ENCODE data around the gene HP1BP3.
"Not testable (repeated sequence)": the region's sequence is repeated elsewhere in the genome, so short reads cannot be mapped to it uniquely, and the experiment has no call there.

HP1BP3 gene, protein sequence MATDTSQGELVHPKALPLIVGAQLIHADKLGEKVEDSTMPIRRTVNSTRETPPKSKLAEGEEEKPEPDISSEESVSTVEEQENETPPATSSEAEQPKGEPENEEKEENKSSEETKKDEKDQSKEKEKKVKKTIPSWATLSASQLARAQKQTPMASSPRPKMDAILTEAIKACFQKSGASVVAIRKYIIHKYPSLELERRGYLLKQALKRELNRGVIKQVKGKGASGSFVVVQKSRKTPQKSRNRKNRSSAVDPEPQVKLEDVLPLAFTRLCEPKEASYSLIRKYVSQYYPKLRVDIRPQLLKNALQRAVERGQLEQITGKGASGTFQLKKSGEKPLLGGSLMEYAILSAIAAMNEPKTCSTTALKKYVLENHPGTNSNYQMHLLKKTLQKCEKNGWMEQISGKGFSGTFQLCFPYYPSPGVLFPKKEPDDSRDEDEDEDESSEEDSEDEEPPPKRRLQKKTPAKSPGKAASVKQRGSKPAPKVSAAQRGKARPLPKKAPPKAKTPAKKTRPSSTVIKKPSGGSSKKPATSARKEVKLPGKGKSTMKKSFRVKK

GRCh38 chr1:20787029-20787839, at the start of gene HP1BP3:
TSS of gene HP1BP3 (minus strand) at chr1:20787307. CDS start at chr1:20780440, 6,867 bp downstream.
- DNase-seq, result peak in 50 of 56 donors; percentile 37 to 85 (median 70)

GRCh38 chr1:20836230-20836629, 49.1 kb upstream of the HP1BP3 start:
- no peak for DNase-seq

- DNase-seq, result no peak
Observed at GRCh38 chr1:20834780-20835179, 47.7 kb upstream of the HP1BP3 start.

GRCh38 chr1:20834192-20834591, 47.1 kb upstream of the HP1BP3 start:
- DNase-seq, result no peak

DNA sequence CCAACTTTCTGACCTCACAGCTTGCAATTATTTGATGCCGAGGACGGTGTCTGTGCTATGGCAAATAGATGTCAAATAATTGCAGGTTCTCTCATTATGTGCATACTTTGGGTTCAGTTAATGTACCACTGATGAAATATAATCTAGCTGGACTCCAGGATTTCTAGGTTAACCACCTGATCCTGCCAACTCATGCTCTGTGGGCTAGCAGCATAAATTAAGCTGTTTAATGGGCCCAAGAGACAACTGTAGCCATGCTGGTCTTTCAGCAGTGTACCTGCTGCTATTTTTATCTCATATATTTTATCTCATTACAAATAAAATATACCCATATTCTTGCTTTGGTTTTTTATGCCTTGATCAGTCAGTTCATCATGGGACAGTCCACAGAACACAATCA, 43.3 kb upstream of the HP1BP3 start:
- DNase-seq, result no peak

GRCh38 chr1:20829946-20830345, 42.8 kb upstream of the HP1BP3 start:
- DNase-seq, result no peak

GRCh38 chr1:20829531-20829930, 42.4 kb upstream of the HP1BP3 start:
- no peak for DNase-seq

GRCh38 chr1:20823845-20824244, 36.7 kb upstream of the HP1BP3 start:
- DNase-seq, result no peak

DNA sequence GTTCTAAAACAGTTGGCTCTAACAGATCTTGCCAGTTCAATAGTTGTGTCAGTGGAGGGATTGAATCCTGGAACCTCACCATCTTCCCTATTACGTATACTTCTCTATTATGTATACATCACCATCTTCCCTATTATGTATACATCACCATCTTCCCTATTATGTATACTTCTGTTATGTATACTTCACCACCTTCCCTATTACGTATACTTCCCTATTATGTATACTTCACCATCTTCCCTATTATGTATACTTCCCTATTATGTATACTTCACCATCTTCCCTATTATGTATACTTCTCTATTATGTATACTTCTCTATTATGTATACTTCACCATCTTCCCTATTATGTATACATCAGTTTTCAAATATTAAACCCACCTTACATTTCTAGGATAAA, 34.4 kb upstream of the HP1BP3 start:
- no peak for DNase-seq

GRCh38 chr1:20819818-20820217, 32.7 kb upstream of the HP1BP3 start:
- no peak for DNase-seq

DNA sequence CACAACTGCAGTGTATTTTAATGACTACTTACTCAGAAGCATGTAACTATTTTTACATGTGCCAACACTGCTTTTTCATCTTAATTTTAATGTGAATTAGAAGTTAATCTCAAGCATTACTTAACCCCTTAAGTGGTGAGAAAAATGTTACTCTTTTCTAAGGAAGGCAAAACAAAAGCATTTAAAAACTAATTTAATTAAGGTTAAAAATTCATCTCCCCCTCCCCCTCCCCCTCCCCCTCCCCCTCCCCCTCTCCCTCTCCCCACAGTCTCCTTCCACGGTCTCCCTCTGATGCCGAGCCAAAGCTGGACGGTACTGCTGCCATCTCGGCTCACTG, 27.4 kb upstream of the HP1BP3 start:
- no peak for DNase-seq

DNA sequence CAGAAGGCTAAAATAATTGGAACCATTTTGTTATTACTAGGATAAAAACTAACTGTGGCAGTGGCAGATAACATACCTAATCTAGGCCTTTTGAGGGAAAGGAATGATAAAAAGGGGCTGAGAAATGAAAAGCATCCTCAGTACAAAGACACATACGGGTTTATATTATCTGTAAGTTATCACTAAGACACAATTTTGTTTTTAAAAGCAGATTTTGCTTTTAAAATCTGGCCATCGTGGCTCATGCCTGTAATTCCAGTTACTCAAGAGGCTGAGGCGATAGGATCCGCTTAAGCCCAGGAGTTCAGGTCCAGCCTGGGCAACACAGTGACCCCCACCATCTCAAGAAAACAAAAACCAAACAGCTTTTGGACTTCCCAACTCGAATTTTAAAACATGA, 24.8 kb upstream of the HP1BP3 start:
- DNase-seq, result no peak

DNA sequence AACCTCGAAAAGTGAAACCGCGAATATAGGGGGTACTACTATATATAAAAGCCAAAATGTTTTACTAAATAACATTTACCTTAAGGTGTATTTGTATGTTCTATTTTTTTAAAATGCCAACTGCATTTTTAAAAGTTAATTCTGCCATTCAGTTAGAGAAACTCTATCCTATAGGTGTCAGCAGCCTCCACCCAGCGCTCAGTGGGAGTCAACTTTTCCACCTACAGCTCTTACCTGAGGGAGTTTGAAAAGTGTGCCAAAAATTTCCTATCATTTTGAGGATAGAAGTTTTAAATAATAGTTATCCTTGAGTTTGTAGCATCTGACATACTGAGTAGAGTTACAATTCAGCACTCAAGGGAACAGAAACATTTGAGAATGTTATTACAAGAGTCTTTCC, 6.1 kb upstream of the HP1BP3 start:
- DNase-seq, result no peak

DNA sequence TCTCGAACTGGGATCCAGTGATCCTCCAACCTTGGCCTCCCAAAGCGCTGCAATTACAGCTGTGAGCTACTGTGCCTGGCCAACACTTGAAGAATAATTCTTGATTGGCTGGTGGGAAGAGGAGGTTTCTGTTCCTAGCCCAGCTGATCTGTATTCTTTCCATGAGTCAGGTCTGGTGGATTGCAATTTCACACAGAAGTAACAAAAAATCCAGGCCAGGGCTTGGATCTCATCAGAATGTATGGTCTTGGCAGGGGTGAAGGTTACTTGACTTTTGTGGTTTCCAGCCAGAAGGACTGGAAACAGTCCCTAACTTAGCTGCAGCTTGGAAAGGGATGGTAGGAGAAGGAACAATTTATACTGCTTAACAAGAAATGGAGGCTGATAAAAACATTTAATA, 5.1 kb upstream of the HP1BP3 start:
- DNase-seq, result no peak

DNA sequence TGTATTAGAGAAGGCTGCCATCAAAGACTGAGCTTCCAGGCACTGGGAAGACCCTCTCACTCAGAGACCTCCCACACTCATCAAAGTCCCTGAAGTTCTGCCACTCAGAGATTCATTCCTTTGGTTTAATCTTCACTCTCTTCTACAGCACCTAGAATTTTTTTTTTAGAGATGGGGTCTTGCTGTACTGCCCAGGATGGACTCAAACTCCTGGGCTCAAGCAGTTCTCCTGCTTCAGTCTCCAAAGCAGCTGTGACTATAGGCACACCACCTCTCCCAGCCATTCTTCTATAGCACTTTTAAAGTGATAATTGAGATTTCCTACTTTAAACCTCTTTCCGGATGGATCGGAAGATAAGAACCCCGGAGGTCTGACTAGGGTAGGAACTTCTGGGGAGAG, 3.7 kb upstream of the HP1BP3 start:
- no peak for DNase-seq

DNA sequence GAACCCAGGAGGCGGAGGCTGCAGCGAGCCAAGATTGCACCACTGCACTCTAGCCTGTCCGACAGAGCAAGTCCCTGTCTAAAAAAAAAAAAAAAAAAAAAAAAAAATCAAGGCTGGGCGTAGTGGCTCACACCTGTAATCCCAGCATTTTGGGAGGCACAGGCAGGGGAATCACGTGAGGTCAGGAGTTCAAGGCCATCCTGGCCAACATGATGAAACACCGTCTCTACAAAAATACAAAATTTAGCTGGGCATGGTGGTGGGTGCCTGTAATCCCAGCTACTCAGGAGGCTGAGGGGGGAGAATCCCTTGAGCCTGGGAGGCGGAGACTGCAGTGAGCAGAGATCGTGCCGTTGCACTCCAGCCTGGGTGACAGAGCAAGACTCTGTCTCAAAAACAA, 2.5 kb upstream of the HP1BP3 start:
- not testable (repeated sequence) for DNase-seq

GRCh38 chr1:20787840-20788795, 1.0 kb upstream of the HP1BP3 start:
- no peak for DNase-seq

DNA sequence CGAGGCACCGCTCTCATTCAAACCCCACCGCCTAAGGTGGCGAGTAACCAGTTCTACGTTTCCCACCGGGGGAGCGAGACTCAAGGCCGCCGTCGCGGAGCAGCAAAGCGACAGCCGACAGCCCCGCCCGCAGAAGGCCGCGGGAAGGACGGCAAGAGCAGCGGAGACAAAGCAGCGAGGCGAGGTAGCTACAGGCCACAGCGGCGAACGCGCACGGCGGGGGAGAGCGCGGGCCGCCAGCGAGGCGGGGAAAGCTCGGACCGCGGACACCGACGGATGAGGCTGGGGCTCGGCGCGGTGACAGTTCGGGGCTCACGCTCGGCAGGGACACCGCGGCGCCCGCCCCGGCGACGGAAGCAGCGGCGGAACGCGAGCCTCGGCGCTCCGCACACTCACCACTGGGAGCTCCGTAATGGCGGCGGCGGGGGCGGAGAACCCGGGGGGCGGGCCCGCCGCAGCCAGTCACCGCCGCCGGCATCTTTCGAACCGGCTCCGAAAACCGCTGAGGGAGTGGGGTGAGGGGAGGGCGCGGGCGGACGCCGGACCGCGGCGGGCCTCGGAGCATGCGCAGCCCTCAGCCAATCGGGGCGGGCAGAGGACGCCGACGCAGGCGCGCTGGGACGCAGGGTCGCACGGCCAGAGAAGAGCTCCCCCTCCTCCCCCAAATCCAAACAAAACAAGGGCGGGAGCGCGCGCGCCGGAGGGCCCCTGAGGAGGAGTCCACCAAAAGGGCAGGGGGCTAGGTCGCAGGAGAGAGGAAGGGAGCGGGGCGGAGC, 666 bp downstream of the HP1BP3 start:
- DNase-seq, result peak; percentile 51 to 97 (median 88)

DNA sequence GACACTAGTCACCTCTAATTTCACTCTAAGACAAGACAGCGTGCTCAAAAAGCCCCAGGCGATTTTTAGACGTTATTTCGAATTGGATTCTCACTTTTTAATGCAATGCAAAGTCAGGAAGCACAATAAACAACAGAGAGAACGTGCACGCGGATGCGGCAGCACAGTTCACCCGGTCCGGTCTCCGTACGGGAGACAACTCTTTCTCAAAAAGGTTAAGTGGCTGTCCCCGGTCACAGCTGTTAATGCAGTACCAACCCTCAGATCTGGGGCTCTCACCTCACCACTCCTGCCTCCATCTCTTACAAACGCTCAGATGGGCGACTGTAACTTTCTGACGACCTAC, 1.2 kb downstream of the HP1BP3 start:
- DNase-seq, result peak in 3 of 56 donors; percentile 17 to 43 (median 32)

GRCh38 chr1:20775700-20776099, 11.4 kb downstream of the HP1BP3 start:
- no peak for DNase-seq

GRCh38 chr1:20771780-20772179, 15.3 kb downstream of the HP1BP3 start:
- DNase-seq, result no peak
